ENCODE measurements around the gene CSF1. TPM values are rescaled to one million over a fixed set of nuclear protein-coding genes. Genes with fewer than 3 reads are reported as not detected.

CSF1 gene
- total RNA-seq, 1 donor: 53.9 TPM

DNA sequence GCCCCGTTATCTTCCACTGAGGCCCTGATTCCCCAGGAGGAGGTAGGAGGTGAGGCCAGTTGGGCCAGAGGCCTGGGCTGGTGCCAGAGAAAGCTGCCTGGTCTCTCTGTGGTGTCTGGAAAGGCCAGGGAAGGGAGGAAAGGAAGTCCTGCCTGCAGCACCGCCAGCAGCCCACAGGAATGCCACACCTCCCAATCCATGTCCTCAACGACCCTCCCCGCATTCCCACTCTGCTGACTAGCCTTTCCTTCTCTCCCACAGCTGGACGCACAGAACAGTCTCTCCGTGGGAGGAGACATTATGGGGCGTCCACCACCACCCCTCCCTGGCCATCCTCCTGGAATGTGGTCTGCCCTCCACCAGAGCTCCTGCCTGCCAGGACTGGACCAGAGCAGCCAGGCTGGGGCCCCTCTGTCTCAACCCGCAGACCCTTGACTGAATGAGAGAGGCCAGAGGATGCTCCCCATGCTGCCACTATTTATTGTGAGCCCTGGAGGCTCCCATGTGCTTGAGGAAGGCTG, 18.0 kb downstream of the CSF1 start:
- H3K79me2 ChIP-seq (ENCODE audit: insufficient read depth, low read length): peaks cover 8% of the 10 kb centered on the region
- H4K20me1 ChIP-seq (ENCODE audit: insufficient read depth, low read length): peaks cover 8% of the 10 kb centered on the region
- no peak overlapping the region for H3K4me2 ChIP-seq (ENCODE audit: insufficient read depth, low read length)
- H3K27ac ChIP-seq (ENCODE audit: low read depth, low read length): peak overlapping the region; percentile 69
- H3K27me3 ChIP-seq (ENCODE audit: insufficient read depth, low read length): no peaks in the 10 kb centered on the region
- TF ChIP-seq, protein P1, sequence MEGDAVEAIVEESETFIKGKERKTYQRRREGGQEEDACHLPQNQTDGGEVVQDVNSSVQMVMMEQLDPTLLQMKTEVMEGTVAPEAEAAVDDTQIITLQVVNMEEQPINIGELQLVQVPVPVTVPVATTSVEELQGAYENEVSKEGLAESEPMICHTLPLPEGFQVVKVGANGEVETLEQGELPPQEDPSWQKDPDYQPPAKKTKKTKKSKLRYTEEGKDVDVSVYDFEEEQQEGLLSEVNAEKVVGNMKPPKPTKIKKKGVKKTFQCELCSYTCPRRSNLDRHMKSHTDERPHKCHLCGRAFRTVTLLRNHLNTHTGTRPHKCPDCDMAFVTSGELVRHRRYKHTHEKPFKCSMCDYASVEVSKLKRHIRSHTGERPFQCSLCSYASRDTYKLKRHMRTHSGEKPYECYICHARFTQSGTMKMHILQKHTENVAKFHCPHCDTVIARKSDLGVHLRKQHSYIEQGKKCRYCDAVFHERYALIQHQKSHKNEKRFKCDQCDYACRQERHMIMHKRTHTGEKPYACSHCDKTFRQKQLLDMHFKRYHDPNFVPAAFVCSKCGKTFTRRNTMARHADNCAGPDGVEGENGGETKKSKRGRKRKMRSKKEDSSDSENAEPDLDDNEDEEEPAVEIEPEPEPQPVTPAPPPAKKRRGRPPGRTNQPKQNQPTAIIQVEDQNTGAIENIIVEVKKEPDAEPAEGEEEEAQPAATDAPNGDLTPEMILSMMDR (IDR thresholded peaks at IDR 0.05; ENCODE audit: extremely low read depth, low read depth, low read length): no peak
- H2AFZ ChIP-seq (ENCODE audit: low read length): no peak overlapping the region
- no peak overlapping the region for H3K4me3 ChIP-seq (ENCODE audit: insufficient read depth, low read length)
- DNase-seq (ENCODE audit: insufficient read length, low spot score, missing footprints): peak; percentile 89
- peaks cover 35% of the 10 kb centered on the region for H3K4me1 ChIP-seq (ENCODE audit: insufficient read depth, low read length)
- H3K36me3 ChIP-seq (ENCODE audit: insufficient read depth, low read length): peaks cover 58% of the 10 kb centered on the region
- no peaks in the 10 kb centered on the region for H3K9me3 ChIP-seq (ENCODE audit: low read depth, low read length)

DNA sequence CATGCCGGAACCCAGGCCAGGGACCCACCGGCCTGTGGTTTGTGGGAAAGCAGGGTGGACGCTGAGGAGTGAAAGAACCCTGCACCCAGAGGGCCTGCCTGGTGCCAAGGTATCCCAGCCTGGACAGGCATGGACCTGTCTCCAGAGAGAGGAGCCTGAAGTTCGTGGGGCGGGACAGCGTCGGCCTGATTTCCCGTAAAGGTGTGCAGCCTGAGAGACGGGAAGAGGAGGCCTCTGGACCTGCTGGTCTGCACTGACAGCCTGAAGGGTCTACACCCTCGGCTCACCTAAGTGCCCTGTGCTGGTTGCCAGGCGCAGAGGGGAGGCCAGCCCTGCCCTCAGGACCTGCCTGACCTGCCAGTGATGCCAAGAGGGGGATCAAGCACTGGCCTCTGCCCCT, 18.5 kb downstream of the CSF1 start:
- H3K4me3 ChIP-seq (ENCODE audit: insufficient read depth, low read length): no peak overlapping the region
- no peak for DNase-seq (ENCODE audit: insufficient read length, low spot score, missing footprints)
- peaks cover 40% of the 10 kb centered on the region for H3K4me1 ChIP-seq (ENCODE audit: insufficient read depth, low read length)
- H4K20me1 ChIP-seq (ENCODE audit: insufficient read depth, low read length): peaks cover 7% of the 10 kb centered on the region
- no peaks in the 10 kb centered on the region for H3K9me3 ChIP-seq (ENCODE audit: low read depth, low read length)
- TF ChIP-seq, protein P1 (IDR thresholded peaks at IDR 0.05; ENCODE audit: extremely low read depth, low read depth, low read length): no peak
- H3K79me2 ChIP-seq (ENCODE audit: insufficient read depth, low read length): peaks cover 5% of the 10 kb centered on the region
- H3K36me3 ChIP-seq (ENCODE audit: insufficient read depth, low read length): peaks cover 53% of the 10 kb centered on the region
- H3K27ac ChIP-seq (ENCODE audit: low read depth, low read length): no peak overlapping the region
- H2AFZ ChIP-seq (ENCODE audit: low read length): no peak overlapping the region
- H3K27me3 ChIP-seq (ENCODE audit: insufficient read depth, low read length): no peaks in the 10 kb centered on the region
- no peak overlapping the region for H3K4me2 ChIP-seq (ENCODE audit: insufficient read depth, low read length)

DNA sequence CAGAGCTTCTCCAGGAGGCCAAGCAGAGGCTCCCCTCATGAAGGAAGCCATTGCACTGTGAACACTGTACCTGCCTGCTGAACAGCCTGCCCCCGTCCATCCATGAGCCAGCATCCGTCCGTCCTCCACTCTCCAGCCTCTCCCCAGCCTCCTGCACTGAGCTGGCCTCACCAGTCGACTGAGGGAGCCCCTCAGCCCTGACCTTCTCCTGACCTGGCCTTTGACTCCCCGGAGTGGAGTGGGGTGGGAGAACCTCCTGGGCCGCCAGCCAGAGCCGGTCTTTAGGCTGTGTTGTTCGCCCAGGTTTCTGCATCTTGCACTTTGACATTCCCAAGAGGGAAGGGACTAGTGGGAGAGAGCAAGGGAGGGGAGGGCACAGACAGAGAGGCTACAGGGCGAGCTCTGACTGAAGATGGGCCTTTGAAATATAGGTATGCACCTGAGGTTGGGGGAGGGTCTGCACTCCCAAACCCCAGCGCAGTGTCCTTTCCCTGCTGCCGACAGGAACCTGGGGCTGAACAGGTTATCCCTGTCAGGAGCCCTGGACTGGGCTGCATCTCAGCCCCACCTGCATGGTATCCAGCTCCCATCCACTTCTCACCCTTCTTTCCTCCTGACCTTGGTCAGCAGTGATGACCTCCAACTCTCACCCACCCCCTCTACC, 19.1 kb downstream of the CSF1 start:
- Histone ChIP-seq H3K27ac (ENCODE audit: low read depth, low read length) (no peak overlapping the region), H3K36me3 (ENCODE audit: insufficient read depth, low read length) (peaks cover 47% of the 10 kb centered on the region)

More for the DNA sequence above, 19.1 kb downstream of the CSF1 start:
- no peaks in the 10 kb centered on the region for H3K9me3 ChIP-seq (ENCODE audit: low read depth, low read length)
- H4K20me1 ChIP-seq (ENCODE audit: insufficient read depth, low read length): peaks cover 5% of the 10 kb centered on the region
- no peak overlapping the region for H3K4me3 ChIP-seq (ENCODE audit: insufficient read depth, low read length)
- no peaks in the 10 kb centered on the region for H3K27me3 ChIP-seq (ENCODE audit: insufficient read depth, low read length)
- H3K4me1 ChIP-seq (ENCODE audit: insufficient read depth, low read length): peaks cover 46% of the 10 kb centered on the region
- no peak overlapping the region for H3K4me2 ChIP-seq (ENCODE audit: insufficient read depth, low read length)
- TF ChIP-seq, protein P1 (IDR thresholded peaks at IDR 0.05; ENCODE audit: extremely low read depth, low read depth, low read length): no peak
- no peak for DNase-seq (ENCODE audit: insufficient read length, low spot score, missing footprints)
- H3K79me2 ChIP-seq (ENCODE audit: insufficient read depth, low read length): no peaks in the 10 kb centered on the region
- H2AFZ ChIP-seq (ENCODE audit: low read length): no peak overlapping the region

Measured in osteoblast (primary cell).